ENCODE data around the gene ADAMTSL1. TPM values are rescaled to one million over a fixed set of nuclear protein-coding genes. Genes with fewer than 3 reads are reported as not detected.

The ADAMTSL1 gene
- polyA plus RNA-seq, 1 donor from 2014 or later = 1.1 TPM

- Histone ChIP-seq H3K36me3 (ENCODE audit: insufficient read depth, low read length) (no peaks in the 10 kb centered on the region), H3K4me3 (ENCODE audit: low read length) (no peak overlapping the region), H3K9me2 (ENCODE audit: insufficient read depth, low read length) (no peaks in the 10 kb centered on the region), H4K20me1 (ENCODE audit: insufficient read depth) (no peaks in the 10 kb centered on the region), H3K9me3 (ENCODE audit: low read length) (no peaks in the 10 kb centered on the region), H3F3A (ENCODE audit: insufficient read depth, low read length, poor library complexity, severe bottlenecking) (no peaks in the 10 kb centered on the region), H2AFZ (ENCODE audit: low read depth, low read length) (no peak overlapping the region), H3K27ac (ENCODE audit: low read length) (no peak overlapping the region), H3K27me3 (ENCODE audit: insufficient read depth, low read depth, low read length) (no peaks in the 10 kb centered on the region), H3K9ac (ENCODE audit: low read length) (no peak overlapping the region), H3K79me2 (replicated peaks; ENCODE audit: insufficient read depth, low read length) (no peaks in the 10 kb centered on the region), H3K4me2 (ENCODE audit: low read length) (no peak overlapping the region)
- no peak for TF ChIP-seq CTCF (IDR thresholded peaks at IDR 0.05; ENCODE audit: poor library complexity, severe bottlenecking)
- TF ChIP-seq REST (IDR thresholded peaks at IDR 0.05; ENCODE audit: borderline replicate concordance) = no peak
- TF ChIP-seq POLR2AphosphoS5 (IDR thresholded peaks at IDR 0.05) = no peak
- no peak for TF ChIP-seq TAF1 (IDR thresholded peaks at IDR 0.05; ENCODE audit: low read depth)
- TF ChIP-seq EP300 (conservative IDR thresholded peaks at IDR 0.05; ENCODE audit: poor library complexity, severe bottlenecking) = no peak
- TF ChIP-seq EZH2 (IDR thresholded peaks at IDR 0.05; ENCODE audit: borderline replicate concordance, insufficient read depth, low read length, poor library complexity, severe bottlenecking) = no peak
- TF ChIP-seq MXI1 (conservative IDR thresholded peaks at IDR 0.05; ENCODE audit: poor library complexity, severe bottlenecking) = no peak
- no peak for TF ChIP-seq SMC3 (conservative IDR thresholded peaks at IDR 0.05; ENCODE audit: poor library complexity)
- no peak for TF ChIP-seq RAD21 (conservative IDR thresholded peaks at IDR 0.05)
Observed at GRCh38 chr9:18749711-18750110, 275.8 kb downstream of the ADAMTSL1 start.

GRCh38 chr9:18753904-18754303 is 280.0 kb downstream of the ADAMTSL1 start:
- no peaks in the 10 kb centered on the region for H3K9me3 ChIP-seq (ENCODE audit: low read length)
- H3K27ac ChIP-seq (ENCODE audit: low read length) = no peak overlapping the region
- H3K4me3 ChIP-seq (ENCODE audit: low read length) = no peak overlapping the region
- TF ChIP-seq TAF1 (IDR thresholded peaks at IDR 0.05; ENCODE audit: low read depth) = no peak
- no peak for TF ChIP-seq EP300 (conservative IDR thresholded peaks at IDR 0.05; ENCODE audit: poor library complexity, severe bottlenecking)
- TF ChIP-seq CTCF (IDR thresholded peaks at IDR 0.05; ENCODE audit: poor library complexity, severe bottlenecking) = no peak
- no peak for TF ChIP-seq EZH2 (IDR thresholded peaks at IDR 0.05; ENCODE audit: borderline replicate concordance, insufficient read depth, low read length, poor library complexity, severe bottlenecking)
- no peak for TF ChIP-seq MXI1 (conservative IDR thresholded peaks at IDR 0.05; ENCODE audit: poor library complexity, severe bottlenecking)
- no peak for TF ChIP-seq RAD21 (conservative IDR thresholded peaks at IDR 0.05)
- TF ChIP-seq REST (IDR thresholded peaks at IDR 0.05; ENCODE audit: borderline replicate concordance) = no peak
- no peak for TF ChIP-seq POLR2AphosphoS5 (IDR thresholded peaks at IDR 0.05)
- TF ChIP-seq SMC3 (conservative IDR thresholded peaks at IDR 0.05; ENCODE audit: poor library complexity) = no peak
- H4K20me1 ChIP-seq (ENCODE audit: insufficient read depth) = no peaks in the 10 kb centered on the region
- H3K9ac ChIP-seq (ENCODE audit: low read length) = no peak overlapping the region
- no peaks in the 10 kb centered on the region for H3K36me3 ChIP-seq (ENCODE audit: insufficient read depth, low read length)
- H3K9me2 ChIP-seq (ENCODE audit: insufficient read depth, low read length) = no peaks in the 10 kb centered on the region
- H3F3A ChIP-seq (ENCODE audit: insufficient read depth, low read length, poor library complexity, severe bottlenecking) = no peaks in the 10 kb centered on the region
- H3K79me2 ChIP-seq (replicated peaks; ENCODE audit: insufficient read depth, low read length) = no peaks in the 10 kb centered on the region
- no peak overlapping the region for H3K4me2 ChIP-seq (ENCODE audit: low read length)
- no peaks in the 10 kb centered on the region for H3K27me3 ChIP-seq (ENCODE audit: insufficient read depth, low read depth, low read length)
- no peak overlapping the region for H2AFZ ChIP-seq (ENCODE audit: low read depth, low read length)

Measured in neural cell (in vitro differentiated cells).